DMS53 treated with DMSO at 0.1 percent for 48 hours (cell line): ENCODE data around the gene TTC32.

Experiments used
- DNase-seq: peaks from one replicate; lab custom pipeline; 2025; ENCODE audit not compliant: unreplicated experiment; lab: John Stamatoyannopoulos, UW

TTC32 gene

GRCh38 chr2:19854596-19855541 lies 46.9 kb downstream of the TTC32 start:
- no peak for DNase-seq

GRCh38 chr2:19851116-19851695 lies 50.6 kb downstream of the TTC32 start:
- no peak for DNase-seq

GRCh38 chr2:19850056-19851050 lies 51.4 kb downstream of the TTC32 start:
- DNase-seq, result no peak

- DNase-seq, result no peak
These were observed 52.8 kb downstream of the TTC32 start for GRCh38 chr2:19848952-19849351.

GRCh38 chr2:19848029-19848750 lies 53.6 kb downstream of the TTC32 start:
- DNase-seq, result no peak

- no peak for DNase-seq
These were observed 54.3 kb downstream of the TTC32 start for GRCh38 chr2:19847486-19847885.
